Activated naive CD4-positive, alpha-beta T cell treated with anti-CD3 and anti-CD28 coated beads, Interleukin-2, amount 10 ng/mL, durations not matched to agents 7 days and 5 days (primary cell): Measurements from ENCODE around the gene ARID3C.

Experiments used
- CTCF ChIA-PET: fragments of 350-600 bp; sonication (Branson Sonifier 250); formaldehyde crosslinking; loops from one replicate; lab custom pipeline; 2021; ENCODE audit warnings: antibody characterized with exemption; lab: Charles Lee
- DNase-seq: peaks from one replicate; pipeline ENCODE4 v3.0.0-alpha.2; 2020
- H3K27ac Mint-ChIP-seq: one replicate; pipeline ENCODE4 v1.8.0; 2021; ENCODE audit warnings: mild to moderate bottlenecking, moderate library complexity, mixed read lengths
- H3K27me3 Mint-ChIP-seq: one replicate; pipeline ENCODE4 v1.8.0; 2021; ENCODE audit warnings: mild to moderate bottlenecking, mixed read lengths
- H3K36me3 Mint-ChIP-seq: one replicate; pipeline ENCODE4 v1.8.0; 2021; ENCODE audit warnings: mixed read lengths
- H3K4me1 Mint-ChIP-seq: one replicate; pipeline ENCODE4 v1.8.0; 2021; ENCODE audit warnings: mixed read lengths
- H3K4me3 Mint-ChIP-seq: one replicate; pipeline ENCODE4 v1.8.0; 2021; ENCODE audit warnings: mild to moderate bottlenecking, moderate library complexity, mixed read lengths
- H3K9me3 Mint-ChIP-seq: one replicate; pipeline ENCODE4 v1.8.0; 2021; ENCODE audit warnings: mixed read lengths

Gene ARID3C

DNA sequence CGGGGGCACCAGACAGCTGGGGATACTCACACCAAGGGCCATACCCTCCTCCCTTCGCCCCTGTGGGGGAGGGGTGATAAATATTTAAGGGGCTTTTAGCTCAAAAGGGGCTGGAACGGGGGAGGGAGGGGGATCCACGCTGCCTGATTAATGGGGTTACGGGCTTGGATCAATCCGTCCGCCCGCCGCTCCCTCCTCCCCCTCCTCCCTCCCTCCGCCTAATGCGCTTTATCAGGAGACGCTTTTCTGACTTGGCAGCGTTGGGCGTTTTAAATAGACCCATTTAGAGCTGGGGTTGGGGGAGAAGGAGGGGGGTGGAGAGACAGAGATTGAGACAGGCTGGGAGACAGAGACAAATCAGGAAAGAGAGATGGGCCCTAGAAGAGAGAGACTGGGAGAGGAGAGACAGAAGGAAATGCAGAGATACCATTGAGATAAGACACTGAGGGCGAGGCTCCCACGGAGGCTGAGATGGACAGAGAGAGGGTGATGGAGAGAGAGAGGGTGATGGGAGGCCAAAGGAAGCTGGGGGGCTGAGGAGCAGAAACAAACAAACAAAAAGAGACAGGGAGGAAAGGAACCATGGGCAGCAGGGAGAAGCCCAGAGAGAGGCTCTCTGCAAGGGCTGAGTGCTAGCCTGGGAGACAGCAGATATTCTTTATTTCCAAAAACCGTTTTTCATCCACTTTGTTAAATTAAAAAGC lies 49.6 kb downstream of the ARID3C start:
- no peak overlapping the region for H3K4me3 Mint-ChIP-seq
- peaks cover 4% of the 10 kb centered on the region for H3K4me1 Mint-ChIP-seq
- H3K27ac Mint-ChIP-seq, result no peak overlapping the region
- DNase-seq, result no peak
- CTCF ChIA-PET, result interaction anchor here (0.8 to 1.3 kb wide), 3 partner anchors 17 to 175 kb away, joined by 3 to 8 read pairs (median 3); no protein-coding TSS in a partner anchor
- no peaks in the 10 kb centered on the region for H3K9me3 Mint-ChIP-seq
- H3K36me3 Mint-ChIP-seq, result no peaks in the 10 kb centered on the region
- H3K27me3 Mint-ChIP-seq, result peaks cover 88% of the 10 kb centered on the region

DNA sequence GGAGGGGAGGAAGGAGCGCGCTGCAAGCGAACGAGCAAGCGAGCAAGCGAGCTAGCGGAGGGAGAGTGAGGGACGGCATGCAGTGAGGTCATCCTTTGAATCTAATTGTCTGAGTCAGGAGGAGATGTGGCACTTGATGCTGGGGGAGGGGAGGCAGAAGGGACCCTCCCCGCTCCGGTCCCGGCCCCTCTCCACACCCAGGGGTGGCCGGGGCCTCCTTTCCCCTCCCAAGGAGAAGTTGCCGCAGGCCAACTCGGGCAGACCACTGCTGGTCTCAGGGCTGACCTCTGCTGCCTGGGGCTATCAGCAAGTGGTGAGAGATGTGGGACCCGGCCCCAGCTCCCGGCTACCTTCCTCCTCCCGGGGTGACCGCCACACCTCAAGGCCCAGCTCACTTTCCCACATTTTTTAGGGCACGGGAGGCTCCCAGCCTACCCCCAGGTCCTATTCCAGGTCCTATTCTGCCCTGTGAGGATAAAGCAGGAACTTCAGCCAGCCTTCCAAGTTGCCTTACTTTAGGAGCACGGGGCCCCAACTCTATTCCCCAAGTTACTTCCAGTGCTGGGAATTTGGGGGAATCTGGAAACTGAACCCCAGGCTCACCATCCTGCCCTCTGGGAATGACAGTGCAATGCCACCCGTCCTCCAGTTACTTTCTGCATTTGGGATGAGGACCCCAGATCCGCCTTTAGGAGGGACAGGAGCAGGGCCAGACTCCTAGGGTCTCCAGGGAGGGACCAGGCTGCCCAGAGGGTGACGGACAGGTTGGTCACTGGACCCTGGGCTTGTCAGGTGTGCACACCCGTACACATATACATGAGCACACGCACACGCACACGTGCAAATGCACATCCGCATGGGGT lies 50.4 kb downstream of the ARID3C start:
- H3K27ac Mint-ChIP-seq, result no peak overlapping the region
- CTCF ChIA-PET, result no interaction called here
- no peaks in the 10 kb centered on the region for H3K9me3 Mint-ChIP-seq
- H3K36me3 Mint-ChIP-seq, result no peaks in the 10 kb centered on the region
- H3K4me1 Mint-ChIP-seq, result peaks cover 4% of the 10 kb centered on the region
- DNase-seq, result no peak
- H3K4me3 Mint-ChIP-seq, result no peak overlapping the region
- H3K27me3 Mint-ChIP-seq, result peaks cover 88% of the 10 kb centered on the region

DNA sequence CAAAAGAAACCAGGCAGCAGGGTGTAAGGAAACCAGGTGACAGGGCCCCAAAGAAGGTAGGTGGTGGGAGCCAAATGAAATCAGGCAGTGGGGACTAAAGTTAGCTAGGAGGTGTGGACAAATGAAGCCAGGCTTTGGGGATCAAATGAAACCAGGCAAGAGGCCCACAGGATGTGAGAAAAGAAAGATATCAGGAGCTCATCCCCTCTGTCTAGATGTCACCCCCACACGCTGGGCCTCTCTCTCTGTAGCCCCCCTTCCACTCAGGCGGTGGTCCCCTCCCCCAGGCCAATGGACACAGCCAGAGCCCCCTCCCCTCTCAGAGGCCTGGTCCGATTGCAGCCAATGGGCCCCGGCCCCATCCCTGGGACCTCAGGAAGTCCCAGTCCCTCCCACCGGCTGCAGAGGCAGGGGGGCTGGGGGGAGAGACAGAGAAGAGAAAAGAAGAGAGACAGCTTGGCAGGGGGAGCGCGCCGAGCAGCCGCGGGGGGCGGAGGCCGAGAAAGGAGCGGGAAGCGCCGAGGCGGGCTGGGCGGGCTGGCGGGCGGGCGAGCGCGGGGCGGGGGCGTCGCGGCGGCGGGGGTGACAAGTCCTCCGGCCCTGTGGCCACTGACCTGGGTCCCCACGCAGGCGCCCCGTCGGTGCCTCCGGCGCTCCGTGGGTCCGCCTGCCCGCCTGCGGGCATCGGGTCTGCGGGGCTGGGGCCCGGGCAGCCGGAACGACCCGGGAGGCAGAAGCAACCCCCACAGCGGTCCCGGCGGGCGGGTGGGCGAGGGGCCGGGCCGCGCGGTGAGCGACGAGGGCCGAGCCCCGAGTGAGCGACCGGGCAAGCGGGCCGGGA lies 51.2 kb downstream of the ARID3C start:
- no peak overlapping the region for H3K27ac Mint-ChIP-seq
- CTCF ChIA-PET, result no interaction called here
- no peak overlapping the region for H3K4me3 Mint-ChIP-seq
- no peaks in the 10 kb centered on the region for H3K36me3 Mint-ChIP-seq
- peaks cover 4% of the 10 kb centered on the region for H3K4me1 Mint-ChIP-seq
- H3K27me3 Mint-ChIP-seq, result peaks cover 83% of the 10 kb centered on the region
- DNase-seq, result no peak
- H3K9me3 Mint-ChIP-seq, result no peaks in the 10 kb centered on the region

DNA sequence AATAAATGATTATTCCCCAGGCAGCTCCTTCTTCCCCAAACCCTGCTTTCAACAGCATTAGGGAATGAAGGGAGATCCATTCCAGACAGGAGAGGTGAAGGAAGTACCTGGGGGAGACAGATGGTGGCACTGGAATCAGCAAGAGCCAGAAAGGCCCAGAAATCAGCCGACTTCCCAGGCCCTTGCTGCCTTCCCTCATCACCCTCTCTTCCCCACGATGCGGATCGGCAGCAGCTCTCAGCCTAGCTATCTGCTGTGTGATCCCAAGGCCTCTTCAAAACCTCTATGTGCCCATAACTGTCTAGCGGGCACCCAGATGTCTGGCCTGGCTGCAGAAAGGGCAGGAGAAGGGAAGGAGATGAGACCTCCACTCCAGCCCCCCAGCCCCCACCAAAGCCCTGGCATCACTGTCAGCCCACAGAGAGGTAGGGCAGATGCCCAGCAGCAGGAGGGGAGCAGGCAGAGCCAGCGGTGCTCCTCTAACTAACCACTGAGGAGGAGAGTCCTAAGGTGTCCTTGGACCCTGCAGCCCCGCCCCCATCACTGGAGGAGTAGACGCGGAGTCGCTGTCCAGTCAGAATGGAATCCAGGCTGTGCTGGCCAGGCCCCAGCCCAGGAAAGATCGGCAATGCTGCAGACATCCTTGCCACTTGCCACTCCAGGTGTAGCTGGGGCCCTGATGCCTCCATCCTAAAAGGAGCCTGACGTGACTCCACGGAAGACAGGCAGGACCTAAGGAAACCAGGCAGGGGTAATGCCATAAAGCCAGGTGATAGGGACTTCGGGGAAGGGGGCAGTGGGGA lies 52.1 kb downstream of the ARID3C start:
- DNase-seq, result no peak
- Mint-ChIP-seq H3K27me3 (peaks cover 86% of the 10 kb centered on the region), H3K4me3 (no peak overlapping the region), H3K9me3 (no peaks in the 10 kb centered on the region), H3K4me1 (peaks cover 4% of the 10 kb centered on the region), H3K27ac (no peak overlapping the region), H3K36me3 (no peaks in the 10 kb centered on the region)
- CTCF ChIA-PET, result interaction anchor here (1.0 to 1.3 kb wide), 2 partner anchors 27 to 173 kb away, joined by 3 to 5 read pairs; no protein-coding TSS in a partner anchor

DNA sequence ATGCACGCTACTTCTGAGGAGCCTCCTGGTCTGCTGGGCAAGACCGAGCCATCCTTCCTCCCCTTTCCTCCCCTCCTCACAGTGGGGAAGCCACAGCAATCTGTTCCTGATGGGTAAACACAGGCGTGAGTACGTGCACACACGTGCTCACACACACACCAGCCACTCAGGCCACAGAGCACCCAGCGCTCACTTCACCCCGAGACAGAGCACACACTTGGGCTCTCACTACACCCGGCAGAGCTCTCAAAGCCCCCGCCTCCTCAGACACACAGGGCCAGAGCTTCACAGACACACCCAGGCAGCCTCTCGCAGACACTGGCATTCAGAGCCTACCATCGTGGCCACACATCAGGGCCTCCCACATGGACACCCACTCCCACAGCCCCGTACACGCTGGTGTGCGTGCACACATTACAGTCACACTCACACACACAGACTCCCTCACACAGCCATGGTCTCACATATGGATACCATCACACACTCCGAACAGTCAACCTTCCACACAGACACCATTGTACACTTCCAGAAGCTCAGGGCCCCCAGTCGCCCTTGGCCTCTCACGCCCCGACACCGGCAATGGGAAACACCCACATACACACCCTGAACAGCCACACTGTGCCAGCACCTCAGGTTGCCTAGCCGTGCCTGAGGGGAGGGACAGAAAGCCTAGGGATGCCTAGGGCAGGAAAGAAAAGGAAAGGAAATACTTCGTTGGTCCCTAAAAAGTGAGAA lies 52.8 kb downstream of the ARID3C start:
- peaks cover 4% of the 10 kb centered on the region for H3K4me1 Mint-ChIP-seq
- CTCF ChIA-PET, result interaction anchor here (1.0 to 1.3 kb wide), 2 partner anchors 28 to 172 kb away, joined by 3 to 5 read pairs; no protein-coding TSS in a partner anchor
- no peaks in the 10 kb centered on the region for H3K36me3 Mint-ChIP-seq
- H3K4me3 Mint-ChIP-seq, result no peak overlapping the region
- DNase-seq, result no peak
- no peaks in the 10 kb centered on the region for H3K9me3 Mint-ChIP-seq
- H3K27me3 Mint-ChIP-seq, result peaks cover 82% of the 10 kb centered on the region
- no peak overlapping the region for H3K27ac Mint-ChIP-seq

DNA sequence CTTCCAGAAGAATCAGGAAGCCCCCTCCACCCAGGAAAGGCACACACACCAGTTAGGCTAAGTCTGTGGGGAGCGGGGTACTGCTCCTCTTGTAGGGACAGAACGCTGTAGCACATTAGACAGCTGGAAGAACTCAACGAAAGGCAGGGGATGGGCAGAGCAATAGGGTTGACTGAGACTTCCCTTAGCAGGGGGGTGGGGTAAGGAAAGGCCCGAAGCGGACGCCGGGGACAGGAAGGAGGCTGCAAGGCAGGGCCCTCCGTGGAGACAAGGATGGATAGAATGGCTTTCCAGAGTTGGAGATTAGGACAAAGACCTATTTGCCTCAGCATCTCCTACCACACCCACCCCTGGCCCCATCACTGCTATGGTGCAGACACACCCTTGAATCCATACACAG lies 53.6 kb downstream of the ARID3C start:
- CTCF ChIA-PET, result interaction anchor here (1.3 kb wide), 1 partner anchor 171 kb away, joined by 3 read pairs; no protein-coding TSS in a partner anchor
- no peaks in the 10 kb centered on the region for H3K9me3 Mint-ChIP-seq
- no peak for DNase-seq
- no peaks in the 10 kb centered on the region for H3K36me3 Mint-ChIP-seq
- no peak overlapping the region for H3K27ac Mint-ChIP-seq
- peaks cover 4% of the 10 kb centered on the region for H3K4me1 Mint-ChIP-seq
- H3K4me3 Mint-ChIP-seq, result no peak overlapping the region
- H3K27me3 Mint-ChIP-seq, result peaks cover 76% of the 10 kb centered on the region

DNA sequence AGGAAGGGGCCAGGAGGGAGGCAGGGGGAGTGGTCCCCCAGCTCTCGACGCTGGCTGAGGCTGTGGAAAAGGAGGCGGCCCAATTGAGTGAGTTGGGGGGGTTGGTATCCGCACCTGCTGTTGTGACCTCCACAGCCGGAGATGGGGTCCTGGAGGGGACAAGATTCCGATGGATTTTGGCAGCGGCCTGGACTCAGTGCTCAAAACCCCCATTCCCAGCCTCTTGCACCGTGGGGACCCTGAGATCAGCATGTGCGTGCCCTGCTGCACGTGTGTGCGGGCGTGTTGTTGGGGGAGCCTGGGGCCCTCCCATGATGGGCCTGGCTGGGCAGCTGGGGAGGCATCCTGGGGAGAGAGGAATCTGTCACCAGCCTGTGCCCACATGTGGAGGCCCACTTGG lies 54.3 kb downstream of the ARID3C start:
- DNase-seq, result no peak
- H3K36me3 Mint-ChIP-seq, result no peaks in the 10 kb centered on the region
- peaks cover 4% of the 10 kb centered on the region for H3K4me1 Mint-ChIP-seq
- no peak overlapping the region for H3K27ac Mint-ChIP-seq
- H3K9me3 Mint-ChIP-seq, result no peaks in the 10 kb centered on the region
- H3K27me3 Mint-ChIP-seq, result peaks cover 75% of the 10 kb centered on the region
- no peak overlapping the region for H3K4me3 Mint-ChIP-seq
- CTCF ChIA-PET, result no interaction called here

DNA sequence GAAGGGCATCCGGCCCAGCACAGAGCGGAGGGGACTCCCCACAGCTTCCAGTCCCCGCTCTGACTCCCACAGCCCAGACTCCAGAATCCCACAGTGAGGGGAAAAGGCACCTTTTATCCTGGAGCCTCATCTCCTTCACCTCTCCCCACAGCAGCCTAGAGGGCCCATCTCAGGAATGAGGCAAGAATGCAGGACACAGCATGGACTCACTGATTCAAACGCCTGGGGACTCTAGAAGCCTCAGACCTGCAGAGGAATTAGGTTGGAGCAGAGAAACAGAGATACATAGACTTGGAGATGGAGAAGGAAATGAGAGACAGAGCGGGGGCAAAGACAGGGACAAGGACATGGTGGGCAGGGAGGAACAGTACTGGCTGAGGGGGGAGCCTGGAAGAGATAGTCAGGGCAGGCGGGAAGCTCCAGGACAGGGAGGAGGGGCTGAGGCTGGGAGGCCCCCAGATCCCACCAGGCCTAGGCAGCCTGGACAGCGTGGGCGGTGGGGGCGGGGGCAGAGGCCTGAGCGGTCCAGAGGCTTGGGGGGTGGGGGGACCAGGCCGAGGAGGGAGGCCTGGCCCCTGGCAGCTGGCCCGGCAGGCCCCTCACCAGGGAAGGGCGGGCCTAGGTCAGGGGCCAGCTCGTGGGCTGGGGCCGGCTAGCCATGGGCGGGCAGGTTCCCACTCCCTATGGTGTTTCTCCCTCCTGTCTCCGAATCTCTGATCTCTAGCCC lies 55.1 kb downstream of the ARID3C start:
- Mint-ChIP-seq H3K4me1 (peaks cover 4% of the 10 kb centered on the region), H3K27me3 (peaks cover 71% of the 10 kb centered on the region), H3K9me3 (no peaks in the 10 kb centered on the region), H3K36me3 (no peaks in the 10 kb centered on the region), H3K27ac (no peak overlapping the region), H3K4me3 (no peak overlapping the region)
- no peak for DNase-seq
- CTCF ChIA-PET, result no interaction called here

DNA sequence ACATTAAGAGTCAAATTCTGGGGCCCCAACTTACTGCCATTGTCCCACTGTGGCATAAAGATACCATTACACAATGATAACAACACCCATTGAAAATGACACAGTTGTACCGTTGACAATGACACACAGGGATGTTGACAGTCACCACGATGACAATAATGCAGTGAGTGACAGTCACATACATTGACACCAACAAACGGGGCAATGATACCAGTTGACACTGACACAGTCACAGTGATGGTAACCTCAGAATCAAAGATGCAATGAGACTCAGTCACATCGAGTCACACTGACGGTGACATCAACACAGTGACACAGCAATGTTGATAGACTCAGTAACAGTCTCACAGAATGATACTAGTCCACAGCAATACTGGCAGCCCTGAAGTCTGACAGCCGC lies 56.2 kb downstream of the ARID3C start:
- DNase-seq, result no peak
- CTCF ChIA-PET, result no interaction called here
- no peak overlapping the region for H3K4me3 Mint-ChIP-seq
- H3K36me3 Mint-ChIP-seq, result no peaks in the 10 kb centered on the region
- no peak overlapping the region for H3K27ac Mint-ChIP-seq
- H3K4me1 Mint-ChIP-seq, result peaks cover 4% of the 10 kb centered on the region
- H3K27me3 Mint-ChIP-seq, result peaks cover 69% of the 10 kb centered on the region
- H3K9me3 Mint-ChIP-seq, result no peaks in the 10 kb centered on the region

DNA sequence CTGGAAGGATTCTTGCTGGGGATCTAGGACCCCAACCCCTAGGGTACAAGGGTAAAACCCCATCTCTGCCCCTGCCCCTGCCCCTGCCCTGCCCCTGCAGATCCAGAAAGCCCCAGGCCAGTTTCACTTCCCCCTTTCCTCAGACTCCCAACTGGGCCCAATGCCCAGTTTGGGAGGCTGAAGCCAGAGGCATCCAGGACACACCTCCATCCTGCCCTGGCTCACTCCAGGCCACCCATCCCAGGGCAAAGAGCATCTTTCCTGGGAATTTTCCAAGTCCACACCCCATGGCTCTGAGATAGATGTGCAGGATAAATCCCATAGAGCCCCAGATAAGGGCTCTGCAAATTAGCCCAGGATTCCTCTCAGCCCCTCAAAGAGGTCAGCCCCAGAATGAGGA lies 56.8 kb downstream of the ARID3C start:
- CTCF ChIA-PET, result interaction anchor here (1.2 kb wide), 1 partner anchor 19 kb away, joined by 3 read pairs; no protein-coding TSS in a partner anchor
- no peak overlapping the region for H3K27ac Mint-ChIP-seq
- peaks cover 65% of the 10 kb centered on the region for H3K27me3 Mint-ChIP-seq
- no peak overlapping the region for H3K4me3 Mint-ChIP-seq
- H3K4me1 Mint-ChIP-seq, result no peaks in the 10 kb centered on the region
- no peaks in the 10 kb centered on the region for H3K9me3 Mint-ChIP-seq
- H3K36me3 Mint-ChIP-seq, result no peaks in the 10 kb centered on the region
- no peak for DNase-seq

DNA sequence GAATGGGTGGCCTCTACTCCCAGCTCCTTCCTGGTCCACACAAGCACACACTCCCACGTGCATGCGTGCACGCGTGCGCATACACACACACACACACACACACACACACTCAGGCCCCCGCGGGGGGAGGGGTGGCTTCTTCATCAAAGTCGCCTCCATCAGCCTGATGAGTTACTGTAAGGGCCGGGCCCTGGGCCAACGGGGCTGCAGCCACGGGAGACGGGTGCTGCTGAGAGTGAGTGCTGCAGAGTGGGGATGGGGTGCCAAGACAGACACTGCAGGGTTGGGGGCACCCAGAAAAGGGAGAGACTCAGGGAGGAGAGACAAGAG lies 57.4 kb downstream of the ARID3C start:
- no peaks in the 10 kb centered on the region for H3K4me1 Mint-ChIP-seq
- H3K4me3 Mint-ChIP-seq, result no peak overlapping the region
- CTCF ChIA-PET, result interaction anchor here (1.2 kb wide), 1 partner anchor 20 kb away, joined by 3 read pairs; no protein-coding TSS in a partner anchor
- no peaks in the 10 kb centered on the region for H3K36me3 Mint-ChIP-seq
- no peaks in the 10 kb centered on the region for H3K9me3 Mint-ChIP-seq
- no peak overlapping the region for H3K27ac Mint-ChIP-seq
- DNase-seq, result no peak
- H3K27me3 Mint-ChIP-seq, result peaks cover 61% of the 10 kb centered on the region
